DOHH2 (cell line): Measurements from ENCODE around the gene TTC7B.

Experiments
- H3F3A ChIP-seq: fragments of 200-600 bp; sonication (generic), shearing (Covaris generic); 2 replicates; pipeline ENCODE4 v1.6.0; 2016; ENCODE audit warnings: antibody characterized with exemption, mild to moderate bottlenecking; ENCODE audit not compliant: control insufficient read depth, insufficient read depth
- H3K27ac ChIP-seq: fragments of 200-600 bp; sonication (generic); 2 replicates; pipeline ENCODE4 v1.5.1; 2014; ENCODE audit warnings: low read depth, mild to moderate bottlenecking, low read length, moderate library complexity
- H3K27me3 ChIP-seq: fragments of 200-600 bp; sonication (generic); 2 replicates; pipeline ENCODE4 v1.6.1; 2014; ENCODE audit warnings: mild to moderate bottlenecking, low read length, mixed read lengths; ENCODE audit not compliant: control insufficient read depth
- H3K36me3 ChIP-seq: fragments of 200-600 bp; sonication (generic); 2 replicates; pipeline ENCODE4 v1.6.1; 2014; ENCODE audit warnings: mild to moderate bottlenecking, low read length, moderate library complexity, mixed read lengths; ENCODE audit not compliant: control insufficient read depth
- H3K4me1 ChIP-seq: fragments of 200-600 bp; sonication (generic); 2 replicates; pipeline ENCODE4 v1.6.1; 2014; ENCODE audit warnings: mild to moderate bottlenecking, low read length, mixed read lengths; ENCODE audit not compliant: control insufficient read depth
- H3K4me2 ChIP-seq: fragments of 200-600 bp; sonication (generic); 2 replicates; pipeline ENCODE4 v1.6.0; 2014; ENCODE audit warnings: mild to moderate bottlenecking, low read length, moderate library complexity
- H3K4me3 ChIP-seq: fragments of 200-600 bp; sonication (generic); 2 replicates; pipeline ENCODE4 v1.5.1; 2014; ENCODE audit warnings: mild to moderate bottlenecking, low read length, mixed read lengths
- H3K79me2 ChIP-seq: fragments of 200-600 bp; sonication (generic); 2 replicates; pipeline ENCODE4 v1.6.1; 2014; ENCODE audit warnings: mild to moderate bottlenecking, low read length, mixed read lengths; ENCODE audit not compliant: control insufficient read depth
- H3K9me2 ChIP-seq: fragments of 200-600 bp; sonication (generic); replicated peaks from 2 replicates; pipeline ENCODE4 v1.6.1; 2014; ENCODE audit warnings: mild to moderate bottlenecking, low read length, mixed read lengths; ENCODE audit not compliant: control insufficient read depth
- H3K9me3 ChIP-seq: fragments of 200-600 bp; sonication (generic); 2 replicates; pipeline ENCODE4 v1.6.1; 2014; ENCODE audit warnings: antibody characterized with exemption, low read length, mixed read lengths; ENCODE audit not compliant: control insufficient read depth, insufficient read depth
- H4K20me1 ChIP-seq: fragments of 200-600 bp; sonication (generic); 2 replicates; pipeline ENCODE4 v1.6.0; 2014; ENCODE audit warnings: low read depth, mild to moderate bottlenecking, antibody characterized with exemption, low read length, moderate library complexity; ENCODE audit not compliant: control insufficient read depth, insufficient read depth
- CTCF ChIP-seq: fragments of 200-600 bp; sonication (generic); IDR thresholded peaks from one replicate; pipeline ENCODE4 v1.5.1; 2014; ENCODE audit warnings: antibody characterized with exemption, mild to moderate bottlenecking, low read depth, low read length; ENCODE audit not compliant: poor library complexity, severe bottlenecking
- EZH2phosphoT487 ChIP-seq: fragments of 200-600 bp; sonication (generic); IDR thresholded peaks from 2 replicates; pipeline ENCODE4 v1.6.1; 2017; ENCODE audit warnings: borderline replicate concordance, mild to moderate bottlenecking, antibody characterized with exemption, low read length, moderate library complexity, mixed read lengths

Gene TTC7B

GRCh38 chr14:90615517-90616060 is 200.6 kb downstream of the TTC7B start:
- TF ChIP-seq EZH2phosphoT487 (no peak), CTCF (no peak)
- Histone ChIP-seq H3K9me2 (no peaks in the 10 kb centered on the region), H3K4me3 (no peak overlapping the region), H3F3A (no peaks in the 10 kb centered on the region), H3K36me3 (no peaks in the 10 kb centered on the region), H3K79me2 (no peaks in the 10 kb centered on the region), H3K27ac (no peak overlapping the region), H3K4me2 (no peak overlapping the region), H4K20me1 (no peaks in the 10 kb centered on the region; the same call in 1 of the 2 replicates), H3K4me1 (no peaks in the 10 kb centered on the region), H3K9me3 (no peaks in the 10 kb centered on the region), H3K27me3 (peaks cover 3% of the 10 kb centered on the region; the same call in 1 of the 2 replicates)

GRCh38 chr14:90614696-90615516 is 201.3 kb downstream of the TTC7B start:
- H3K79me2 ChIP-seq, result no peaks in the 10 kb centered on the region
- no peaks in the 10 kb centered on the region for H3K4me1 ChIP-seq
- H3K4me3 ChIP-seq, result no peak overlapping the region
- no peaks in the 10 kb centered on the region; the same call in 1 of the 2 replicates for H4K20me1 ChIP-seq
- H3K4me2 ChIP-seq, result no peak overlapping the region
- TF ChIP-seq CTCF (no peak), EZH2phosphoT487 (no peak)
- H3K27ac ChIP-seq, result no peak overlapping the region
- H3K9me2 ChIP-seq, result no peaks in the 10 kb centered on the region
- H3K9me3 ChIP-seq, result no peaks in the 10 kb centered on the region
- H3F3A ChIP-seq, result no peaks in the 10 kb centered on the region
- H3K36me3 ChIP-seq, result no peaks in the 10 kb centered on the region
- peaks cover 3% of the 10 kb centered on the region; the same call in 1 of the 2 replicates for H3K27me3 ChIP-seq

GRCh38 chr14:90613997-90614396 is 202.2 kb downstream of the TTC7B start:
- Histone ChIP-seq H3F3A (no peaks in the 10 kb centered on the region), H3K9me2 (no peaks in the 10 kb centered on the region), H3K36me3 (no peaks in the 10 kb centered on the region), H3K27ac (no peak overlapping the region), H3K27me3 (peaks cover 3% of the 10 kb centered on the region; the same call in 1 of the 2 replicates), H3K79me2 (no peaks in the 10 kb centered on the region), H3K4me2 (no peak overlapping the region), H3K9me3 (no peaks in the 10 kb centered on the region), H3K4me3 (no peak overlapping the region), H3K4me1 (no peaks in the 10 kb centered on the region), H4K20me1 (no peaks in the 10 kb centered on the region; the same call in 1 of the 2 replicates)
- TF ChIP-seq CTCF, result no peak
- TF ChIP-seq EZH2phosphoT487, result no peak
